K562 (cell line): ENCODE measurements around the gene PPFIA1. TPM values are rescaled to one million over a fixed set of nuclear protein-coding genes. Genes with fewer than 3 reads are reported as not detected.

Experiments
- CEBPB ChIP-seq: fragments of 450-650 bp; IDR thresholded peaks from 2 replicates; pipeline ENCODE4 v1.6.1; 2016; ENCODE audit warnings: missing genetic modification characterization, missing compliant biosample characterization
- CHD1 ChIP-seq: fragments of 200-600 bp; sonication (generic); IDR thresholded peaks from one replicate; pipeline ENCODE4 v1.6.1; 2012; ENCODE audit warnings: mild to moderate bottlenecking, moderate library complexity, low read length, inconsistent platforms
- FUS ChIP-seq: fragments of 200-400 bp; formaldehyde crosslinking; optimal IDR thresholded peaks from 2 replicates; pipeline ENCODE3; 2017; ENCODE audit warnings: low read depth, low read length
- HLTF ChIP-seq: fragments of 450-650 bp; IDR thresholded peaks from 2 replicates; pipeline ENCODE4 v1.6.1; 2016
- KDM4B ChIP-seq, 2 experiments: fragments of 450-650 bp in 1 of 2; sonication (generic) in 1 of 2; IDR thresholded peaks; 2 replicates each; pipeline ENCODE4 v1.6.1; 2016 to 2017; ENCODE audit warnings: borderline replicate concordance in 2 of 2, antibody characterized with exemption in 1 of 2, low read depth in 1 of 2, mild to moderate bottlenecking in 1 of 2
- RB1 ChIP-seq: fragments of 450-650 bp; IDR thresholded peaks from 2 replicates; pipeline ENCODE4 v1.6.1; 2017; ENCODE audit warnings: low read depth, mild to moderate bottlenecking
- TFAM ChIP-seq: fragments of 250-450 bp; sonication (Bioruptor Pico); conservative IDR thresholded peaks from 2 replicates; pipeline ENCODE4 v1.5.0; 2021; ENCODE audit warnings: mild to moderate bottlenecking, moderate library complexity
- U2AF1 ChIP-seq: fragments of 200-400 bp; formaldehyde crosslinking; optimal IDR thresholded peaks from 2 replicates; pipeline ENCODE3; 2017; ENCODE audit warnings: mild to moderate bottlenecking, low read depth, low read length, moderate library complexity
- WHSC1 ChIP-seq: IDR thresholded peaks from one replicate; pipeline ENCODE4 v1.6.1; 2012; ENCODE audit warnings: low read length, control low read depth, inconsistent platforms
- ZNF165 ChIP-seq: fragments of 250-450 bp; sonication (Bioruptor Pico); IDR thresholded peaks from 2 replicates; pipeline ENCODE4 v1.4.0; 2020; ENCODE audit warnings: borderline replicate concordance
- polyA plus RNA-seq, 8 experiments: library from polyadenylated mRNA; depleted of rRNA in 4 of 8; stranded (reverse) in 5 of 8; unstranded in 3 of 8; fragments of >200 nt; fragmentation: Nextera tagmentation in 2 of 8; fragmentation: Illumina TruSeq in 1 of 8; extraction: Ambion mirVana in 2 of 8; extraction: Trizol in 1 of 8; gene quantifications; 2 replicates each; pipeline versions ENCODE4 v1.2.1 to v1.2.3, GENCODE V29; 2011 to 2014; ENCODE audit warnings: inconsistent platforms in 1 of 8, missing spikeins in 1 of 8
- total RNA-seq, 7 experiments: library from RNA; depleted of rRNA in 6 of 7; stranded (reverse); fragments of >200 nt in 6 of 7; fragmentation: Illumina TruSeq in 2 of 7; extraction: Trizol in 2 of 7; gene quantifications; 2 replicates each; pipeline versions ENCODE4 v1.2.1 to v1.2.3, GENCODE V29; 2011 to 2021; ENCODE audit warnings: low replicate concordance in 1 of 7
- TF ChIP-seq, protein P1 (sequence below): fragments of 200-800 bp; sonication (Bioruptor generic); IDR thresholded peaks from 2 replicates; pipeline ENCODE4 v1.6.1; 2017; ENCODE audit warnings: missing genetic modification characterization, missing compliant biosample characterization
- TF ChIP-seq, protein P2 (sequence below): conservative IDR thresholded peaks from 2 replicates; pipeline ENCODE4 v1.6.1; 2011; ENCODE audit warnings: low read depth, mild to moderate bottlenecking, low read length; ENCODE audit not compliant: control insufficient read depth

Gene PPFIA1
- total and polyA plus RNA-seq, 9 of the 15 experiments (the other 6 are each of a cell fraction or from before 2014, with no cell fraction given): 9.9 to 41.5 (median 28.5) TPM

DNA sequence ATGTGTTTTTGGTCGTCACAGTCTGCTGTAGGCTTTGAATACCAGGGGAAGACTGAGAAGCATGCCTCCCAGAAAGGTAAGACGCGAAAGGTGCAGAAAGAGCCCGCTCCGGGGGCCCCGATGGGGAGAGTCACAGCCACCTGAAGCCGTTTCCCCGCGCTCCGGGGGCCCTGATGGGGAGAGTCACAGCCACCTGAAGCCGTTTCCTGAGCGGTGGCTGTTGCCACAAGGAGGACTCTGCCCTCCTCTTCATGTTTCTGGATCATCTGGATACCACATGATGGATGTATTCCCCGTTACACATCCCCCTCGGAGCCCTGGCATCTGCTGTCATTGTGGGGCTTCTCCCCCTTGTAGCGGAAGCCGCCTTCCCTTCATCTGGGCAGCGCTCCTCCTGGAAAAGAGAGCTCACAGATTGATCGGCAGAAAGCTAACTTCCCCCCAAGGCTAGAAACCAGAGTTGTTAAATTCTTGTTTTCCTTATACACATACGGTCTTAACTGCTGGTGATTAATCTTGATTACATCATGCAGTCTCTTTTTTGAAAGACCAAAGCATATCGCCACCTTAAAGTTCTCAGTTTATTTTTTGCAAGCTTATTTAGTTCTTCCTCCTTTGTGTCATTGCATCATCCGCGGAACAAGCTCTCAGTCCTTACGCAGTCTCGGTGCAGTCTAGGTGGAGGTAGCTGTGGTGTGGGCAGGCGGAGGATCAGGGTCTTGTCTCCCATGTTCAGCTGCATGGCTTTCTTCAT lies 145.3 kb downstream of the PPFIA1 start (continued):
- peak; percentile 28 for TF ChIP-seq CEBPB
- no peak for TF ChIP-seq RB1
- no peak for TF ChIP-seq WHSC1
- TF ChIP-seq TFAM (CRISPR knock-in tag): no peak
- no peak for TF ChIP-seq ZNF165 (CRISPR knock-in tag)
- TF ChIP-seq CHD1: no peak
- TF ChIP-seq, protein P1, sequence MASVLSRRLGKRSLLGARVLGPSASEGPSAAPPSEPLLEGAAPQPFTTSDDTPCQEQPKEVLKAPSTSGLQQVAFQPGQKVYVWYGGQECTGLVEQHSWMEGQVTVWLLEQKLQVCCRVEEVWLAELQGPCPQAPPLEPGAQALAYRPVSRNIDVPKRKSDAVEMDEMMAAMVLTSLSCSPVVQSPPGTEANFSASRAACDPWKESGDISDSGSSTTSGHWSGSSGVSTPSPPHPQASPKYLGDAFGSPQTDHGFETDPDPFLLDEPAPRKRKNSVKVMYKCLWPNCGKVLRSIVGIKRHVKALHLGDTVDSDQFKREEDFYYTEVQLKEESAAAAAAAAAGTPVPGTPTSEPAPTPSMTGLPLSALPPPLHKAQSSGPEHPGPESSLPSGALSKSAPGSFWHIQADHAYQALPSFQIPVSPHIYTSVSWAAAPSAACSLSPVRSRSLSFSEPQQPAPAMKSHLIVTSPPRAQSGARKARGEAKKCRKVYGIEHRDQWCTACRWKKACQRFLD: no peak
- no peak for TF ChIP-seq U2AF1
- no peak for TF ChIP-seq FUS
- TF ChIP-seq HLTF: no peak
- TF ChIP-seq KDM4B (IDR thresholded peaks at IDR 0.05; ENCODE audit: borderline replicate concordance in 2 of 2, low read depth in 1 of 2): no peak
- TF ChIP-seq, protein P2, sequence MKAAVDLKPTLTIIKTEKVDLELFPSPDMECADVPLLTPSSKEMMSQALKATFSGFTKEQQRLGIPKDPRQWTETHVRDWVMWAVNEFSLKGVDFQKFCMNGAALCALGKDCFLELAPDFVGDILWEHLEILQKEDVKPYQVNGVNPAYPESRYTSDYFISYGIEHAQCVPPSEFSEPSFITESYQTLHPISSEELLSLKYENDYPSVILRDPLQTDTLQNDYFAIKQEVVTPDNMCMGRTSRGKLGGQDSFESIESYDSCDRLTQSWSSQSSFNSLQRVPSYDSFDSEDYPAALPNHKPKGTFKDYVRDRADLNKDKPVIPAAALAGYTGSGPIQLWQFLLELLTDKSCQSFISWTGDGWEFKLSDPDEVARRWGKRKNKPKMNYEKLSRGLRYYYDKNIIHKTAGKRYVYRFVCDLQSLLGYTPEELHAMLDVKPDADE: no peak
